Parathyroid adenoma (tissue), 2 donors: ENCODE data around the gene CRACDL.

Experiments used
- H2AFZ ChIP-seq: fragments of 300-600 bp; sonication (generic); one replicate; pipeline ENCODE4 v1.7.0; 2017; ENCODE audit warnings: antibody characterized with exemption, mild to moderate bottlenecking
- H3K27ac ChIP-seq: fragments of 300-600 bp; sonication (generic); one replicate; pipeline ENCODE4 v1.7.0; 2017
- H3K27me3 ChIP-seq: fragments of 300-600 bp; sonication (generic); one replicate; pipeline ENCODE4 v1.7.0; 2017; ENCODE audit warnings: low read length; ENCODE audit not compliant: control insufficient read depth, insufficient read depth
- H3K36me3 ChIP-seq: fragments of 300-600 bp; sonication (generic); one replicate; pipeline ENCODE4 v1.7.0; 2017; ENCODE audit warnings: low read length; ENCODE audit not compliant: control insufficient read depth, insufficient read depth
- H3K4me1 ChIP-seq: fragments of 300-600 bp; sonication (generic); one replicate; pipeline ENCODE4 v1.7.0; 2017; ENCODE audit warnings: control low read depth
- H3K4me2 ChIP-seq: fragments of 300-600 bp; sonication (generic); one replicate; pipeline ENCODE4 v1.7.0; 2017; ENCODE audit warnings: low read length
- H3K4me3 ChIP-seq: fragments of 300-600 bp; sonication (generic); one replicate; pipeline ENCODE4 v1.7.0; 2017; ENCODE audit warnings: low read depth, low read length
- H3K79me2 ChIP-seq: fragments of 300-600 bp; sonication (generic); one replicate; pipeline ENCODE4 v1.7.0; 2017; ENCODE audit warnings: control low read depth
- H3K9ac ChIP-seq: fragments of 300-600 bp; sonication (generic); one replicate; pipeline ENCODE4 v1.7.0; 2017; ENCODE audit warnings: mild to moderate bottlenecking
- H3K9me3 ChIP-seq: fragments of 300-600 bp; sonication (generic); one replicate; pipeline ENCODE4 v1.7.0; 2017; ENCODE audit warnings: low read length; ENCODE audit not compliant: control insufficient read depth
- TF ChIP-seq, protein P1 (sequence below): fragments of 300-600 bp; sonication (generic); IDR thresholded peaks from one replicate; pipeline ENCODE4 v1.7.0; 2017; ENCODE audit warnings: antibody characterized with exemption, mild to moderate bottlenecking
- donor health status: primary hyperparathyroidism.

Gene CRACDL

DNA sequence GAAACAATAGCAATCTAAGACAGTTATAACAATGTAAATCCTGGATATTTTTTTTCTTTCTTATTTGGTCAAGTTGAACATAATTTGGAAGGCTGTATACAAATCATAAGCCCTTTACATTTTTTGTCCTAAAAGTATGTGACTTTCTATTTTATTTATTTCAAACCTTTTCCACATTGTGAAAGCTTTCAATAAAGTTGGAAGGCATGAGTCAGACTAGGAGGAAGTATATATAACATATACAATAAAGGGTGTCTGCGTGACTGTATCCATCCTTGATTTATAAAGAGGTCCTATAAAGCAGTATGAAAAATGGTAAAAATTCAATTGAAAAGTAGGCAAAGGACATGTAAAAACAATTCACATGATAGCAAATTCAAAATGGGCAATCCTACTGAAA, 44.4 kb downstream of the CRACDL start:
- H3K4me3 ChIP-seq = no peak overlapping the region
- H3K9ac ChIP-seq = no peak overlapping the region
- TF ChIP-seq, protein P1, sequence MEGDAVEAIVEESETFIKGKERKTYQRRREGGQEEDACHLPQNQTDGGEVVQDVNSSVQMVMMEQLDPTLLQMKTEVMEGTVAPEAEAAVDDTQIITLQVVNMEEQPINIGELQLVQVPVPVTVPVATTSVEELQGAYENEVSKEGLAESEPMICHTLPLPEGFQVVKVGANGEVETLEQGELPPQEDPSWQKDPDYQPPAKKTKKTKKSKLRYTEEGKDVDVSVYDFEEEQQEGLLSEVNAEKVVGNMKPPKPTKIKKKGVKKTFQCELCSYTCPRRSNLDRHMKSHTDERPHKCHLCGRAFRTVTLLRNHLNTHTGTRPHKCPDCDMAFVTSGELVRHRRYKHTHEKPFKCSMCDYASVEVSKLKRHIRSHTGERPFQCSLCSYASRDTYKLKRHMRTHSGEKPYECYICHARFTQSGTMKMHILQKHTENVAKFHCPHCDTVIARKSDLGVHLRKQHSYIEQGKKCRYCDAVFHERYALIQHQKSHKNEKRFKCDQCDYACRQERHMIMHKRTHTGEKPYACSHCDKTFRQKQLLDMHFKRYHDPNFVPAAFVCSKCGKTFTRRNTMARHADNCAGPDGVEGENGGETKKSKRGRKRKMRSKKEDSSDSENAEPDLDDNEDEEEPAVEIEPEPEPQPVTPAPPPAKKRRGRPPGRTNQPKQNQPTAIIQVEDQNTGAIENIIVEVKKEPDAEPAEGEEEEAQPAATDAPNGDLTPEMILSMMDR = no peak
- no peak overlapping the region for H2AFZ ChIP-seq
- no peaks in the 10 kb centered on the region for H3K9me3 ChIP-seq
- H3K27me3 ChIP-seq = no peaks in the 10 kb centered on the region
- H3K4me1 ChIP-seq = no peaks in the 10 kb centered on the region
- no peaks in the 10 kb centered on the region for H3K79me2 ChIP-seq
- no peak overlapping the region for H3K27ac ChIP-seq
- no peak overlapping the region for H3K4me2 ChIP-seq
- H3K36me3 ChIP-seq = no peaks in the 10 kb centered on the region

DNA sequence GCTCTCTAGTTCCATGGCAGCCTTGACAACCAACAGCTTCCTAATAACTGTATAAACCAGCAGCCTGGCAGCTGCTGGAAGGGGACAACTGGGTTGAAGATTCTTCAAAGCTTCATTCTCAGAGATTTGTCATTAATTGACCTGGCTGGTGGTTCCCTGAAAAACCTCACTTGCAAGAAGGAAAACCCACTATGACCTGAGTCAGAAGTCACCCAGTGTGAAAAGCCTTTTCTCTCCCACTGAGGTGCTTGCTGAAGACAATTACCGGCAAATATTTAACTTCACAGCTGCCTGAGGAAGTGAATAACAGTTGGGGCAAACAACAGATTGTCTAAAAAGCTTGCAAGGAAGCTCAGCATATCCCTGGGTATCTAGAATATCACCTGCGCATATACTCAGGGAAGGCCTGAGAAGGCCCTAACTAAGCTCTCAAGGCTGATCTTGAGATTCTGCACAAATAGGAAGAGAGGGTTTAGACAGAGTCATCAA, 49.9 kb downstream of the CRACDL start:
- Histone ChIP-seq H2AFZ (no peak overlapping the region), H3K4me2 (no peak overlapping the region), H3K27me3 (no peaks in the 10 kb centered on the region), H3K79me2 (no peaks in the 10 kb centered on the region), H3K36me3 (no peaks in the 10 kb centered on the region), H3K9me3 (no peaks in the 10 kb centered on the region), H3K4me3 (no peak overlapping the region), H3K9ac (no peak overlapping the region), H3K4me1 (no peaks in the 10 kb centered on the region), H3K27ac (no peak overlapping the region)
- TF ChIP-seq, protein P1 = no peak

DNA sequence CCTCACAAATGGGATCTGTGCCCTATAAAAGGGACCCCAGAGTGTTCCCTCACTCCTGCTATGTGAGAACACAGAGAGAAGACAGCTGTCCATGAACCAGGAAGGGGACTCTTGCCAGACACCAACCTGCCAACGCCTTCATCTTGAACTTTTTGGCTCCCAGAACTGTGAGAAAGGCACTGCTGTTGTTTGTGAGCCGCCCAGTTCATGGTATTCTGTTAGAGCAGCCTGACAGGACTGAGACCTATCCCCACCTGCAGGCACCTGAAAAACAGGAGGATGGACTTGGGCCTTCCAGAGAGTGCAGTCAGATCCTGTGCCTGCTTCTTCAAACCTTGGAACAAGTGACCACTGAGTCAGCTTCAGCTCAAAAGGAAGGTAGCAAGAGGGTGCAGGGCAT, 51.4 kb downstream of the CRACDL start:
- H3K9me3 ChIP-seq = no peaks in the 10 kb centered on the region

DNA sequence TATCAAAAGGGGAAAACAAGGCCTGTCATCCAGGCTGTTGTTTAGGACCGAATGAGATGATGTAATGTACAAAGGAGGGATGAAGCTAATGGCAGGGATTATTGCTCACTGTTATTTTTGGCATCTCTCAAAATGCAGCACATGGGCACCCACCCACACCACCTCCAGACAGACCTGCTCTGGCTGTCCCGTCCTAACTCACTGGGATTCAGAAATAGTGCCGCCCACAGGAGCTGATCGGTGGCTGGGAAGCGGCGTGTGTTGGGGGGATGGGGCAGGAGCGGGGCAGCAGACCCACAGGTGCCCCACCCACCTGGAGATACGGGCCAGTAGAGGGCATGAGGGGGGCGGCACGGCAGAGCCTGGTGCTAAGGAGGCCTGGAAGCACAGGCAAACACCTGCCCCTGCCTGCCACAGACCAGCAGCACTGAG, 52.2 kb downstream of the CRACDL start:
- Histone ChIP-seq H3K4me1 (no peaks in the 10 kb centered on the region), H3K9me3 (no peaks in the 10 kb centered on the region), H3K36me3 (no peaks in the 10 kb centered on the region), H3K4me3 (no peak overlapping the region), H3K27me3 (no peaks in the 10 kb centered on the region), H3K4me2 (no peak overlapping the region), H3K27ac (no peak overlapping the region), H3K9ac (no peak overlapping the region), H3K79me2 (no peaks in the 10 kb centered on the region), H2AFZ (no peak overlapping the region)
- TF ChIP-seq, protein P1 = no peak

More for the DNA sequence above, 51.4 kb downstream of the CRACDL start:
- H3K4me2 ChIP-seq = no peak overlapping the region
- H2AFZ ChIP-seq = no peak overlapping the region
- no peak overlapping the region for H3K4me3 ChIP-seq
- no peaks in the 10 kb centered on the region for H3K4me1 ChIP-seq
- H3K27ac ChIP-seq = no peak overlapping the region
- no peaks in the 10 kb centered on the region for H3K27me3 ChIP-seq
- no peak overlapping the region for H3K9ac ChIP-seq
- no peaks in the 10 kb centered on the region for H3K36me3 ChIP-seq
- no peaks in the 10 kb centered on the region for H3K79me2 ChIP-seq
- TF ChIP-seq, protein P1 = no peak
